LNCaP clone FGC (cell line): ENCODE measurements around the gene ENTREP1.
"Not testable (repeated sequence)": the region's sequence is repeated elsewhere in the genome, so short reads cannot be mapped to it uniquely, and the experiment has no call there.

ENCODE experiments used
- DNase-seq: peaks from one replicate; pipeline ENCODE4 v3.0.0-alpha.2; 2011; ENCODE audit warnings: low read depth
- H3K4me3 ChIP-seq: 2 replicates; pipeline ENCODE4 v1.5.1; 2011; ENCODE audit warnings: mild to moderate bottlenecking, low read depth, low read length, control low read depth
- CTCF ChIP-seq: IDR thresholded peaks from 2 replicates; pipeline ENCODE4 v1.5.1; 2012; ENCODE audit warnings: mild to moderate bottlenecking; ENCODE audit not compliant: control insufficient read depth, insufficient read depth; ENCODE audit errors: extremely low read depth

Gene ENTREP1

GRCh38 chr9:69293156-69293555 is 31.9 kb upstream of the ENTREP1 start:
- no peak overlapping the region for H3K4me3 ChIP-seq
- no peak for DNase-seq
- no peak for TF ChIP-seq CTCF

GRCh38 chr9:69295872-69296552 is 29.0 kb upstream of the ENTREP1 start:
- no peak overlapping the region for H3K4me3 ChIP-seq
- DNase-seq = no peak

GRCh38 chr9:69297300-69297980 is 27.6 kb upstream of the ENTREP1 start:
- no peak for TF ChIP-seq CTCF

More at GRCh38 chr9:69295872-69296552, 29.0 kb upstream of the ENTREP1 start:
- no peak for TF ChIP-seq CTCF

GRCh38 chr9:69299315-69299714 is 25.7 kb upstream of the ENTREP1 start:
- no peak overlapping the region for H3K4me3 ChIP-seq
- DNase-seq = no peak
- TF ChIP-seq CTCF = no peak

More at GRCh38 chr9:69297300-69297980, 27.6 kb upstream of the ENTREP1 start:
- no peak overlapping the region for H3K4me3 ChIP-seq
- no peak for DNase-seq

- DNase-seq = no peak
- no peak overlapping the region for H3K4me3 ChIP-seq
- TF ChIP-seq CTCF = no peak
Observed at GRCh38 chr9:69299826-69300225, 25.2 kb upstream of the ENTREP1 start.

- TF ChIP-seq CTCF = no peak
- no peak overlapping the region for H3K4me3 ChIP-seq
- DNase-seq = no peak
Observed at GRCh38 chr9:69303331-69303730, 21.7 kb upstream of the ENTREP1 start.

GRCh38 chr9:69306895-69307445 is 18.0 kb upstream of the ENTREP1 start:
- DNase-seq, H3K4me3 ChIP-seq: not testable (repeated sequence)
